Measurements from ENCODE around the gene VDR. TPM values are rescaled to one million over a fixed set of nuclear protein-coding genes. Genes with fewer than 3 reads are reported as not detected.

Gene VDR
- total RNA-seq, 2 donors from 2014 or later: 1.3 to 3.1 TPM

DNA sequence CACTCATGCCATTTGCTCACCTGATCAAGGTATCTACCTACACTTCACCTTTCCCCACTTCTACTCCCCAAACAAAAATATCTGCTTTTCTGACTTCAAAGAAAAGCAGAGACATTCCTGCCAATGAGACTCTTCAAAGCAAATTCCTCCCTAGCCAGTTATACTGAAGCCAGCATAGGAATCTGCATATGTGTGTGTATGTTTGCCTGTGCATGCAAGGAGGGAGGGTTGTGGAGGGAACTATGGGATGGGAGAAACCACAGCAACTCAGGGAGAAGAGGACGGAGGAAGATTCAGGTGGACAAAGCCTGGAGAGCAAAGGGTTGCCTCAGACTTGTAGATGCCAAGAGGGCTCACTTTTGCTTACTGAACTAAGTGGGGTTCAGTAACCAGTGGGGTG lies 26.4 kb upstream of the VDR start:
- no peak for TF ChIP-seq POLR2A (IDR thresholded peaks at IDR 0.05)
- TF ChIP-seq, protein P1, sequence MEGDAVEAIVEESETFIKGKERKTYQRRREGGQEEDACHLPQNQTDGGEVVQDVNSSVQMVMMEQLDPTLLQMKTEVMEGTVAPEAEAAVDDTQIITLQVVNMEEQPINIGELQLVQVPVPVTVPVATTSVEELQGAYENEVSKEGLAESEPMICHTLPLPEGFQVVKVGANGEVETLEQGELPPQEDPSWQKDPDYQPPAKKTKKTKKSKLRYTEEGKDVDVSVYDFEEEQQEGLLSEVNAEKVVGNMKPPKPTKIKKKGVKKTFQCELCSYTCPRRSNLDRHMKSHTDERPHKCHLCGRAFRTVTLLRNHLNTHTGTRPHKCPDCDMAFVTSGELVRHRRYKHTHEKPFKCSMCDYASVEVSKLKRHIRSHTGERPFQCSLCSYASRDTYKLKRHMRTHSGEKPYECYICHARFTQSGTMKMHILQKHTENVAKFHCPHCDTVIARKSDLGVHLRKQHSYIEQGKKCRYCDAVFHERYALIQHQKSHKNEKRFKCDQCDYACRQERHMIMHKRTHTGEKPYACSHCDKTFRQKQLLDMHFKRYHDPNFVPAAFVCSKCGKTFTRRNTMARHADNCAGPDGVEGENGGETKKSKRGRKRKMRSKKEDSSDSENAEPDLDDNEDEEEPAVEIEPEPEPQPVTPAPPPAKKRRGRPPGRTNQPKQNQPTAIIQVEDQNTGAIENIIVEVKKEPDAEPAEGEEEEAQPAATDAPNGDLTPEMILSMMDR (IDR thresholded peaks at IDR 0.05): no peak
- H3K36me3 ChIP-seq (replicated peaks in 1 of 2; ENCODE audit: insufficient read depth in 1 of 2, low read depth in 2 of 2): no peaks in the 10 kb centered on the region
- intact Hi-C loops (cut with DNase I): no loop called here
- no peak for ATAC-seq
- H3K27ac ChIP-seq: no peak overlapping the region
- H3K27me3 ChIP-seq: no peaks in the 10 kb centered on the region
- H3K4me3 ChIP-seq: no peak overlapping the region
- WGBS, 2 donors: 43% methylated on average over 1 of the region's 1 CpG
- no peak for DNase-seq
- H3K9me3 ChIP-seq: no peaks in the 10 kb centered on the region
- no peaks in the 10 kb centered on the region for H3K4me1 ChIP-seq

DNA sequence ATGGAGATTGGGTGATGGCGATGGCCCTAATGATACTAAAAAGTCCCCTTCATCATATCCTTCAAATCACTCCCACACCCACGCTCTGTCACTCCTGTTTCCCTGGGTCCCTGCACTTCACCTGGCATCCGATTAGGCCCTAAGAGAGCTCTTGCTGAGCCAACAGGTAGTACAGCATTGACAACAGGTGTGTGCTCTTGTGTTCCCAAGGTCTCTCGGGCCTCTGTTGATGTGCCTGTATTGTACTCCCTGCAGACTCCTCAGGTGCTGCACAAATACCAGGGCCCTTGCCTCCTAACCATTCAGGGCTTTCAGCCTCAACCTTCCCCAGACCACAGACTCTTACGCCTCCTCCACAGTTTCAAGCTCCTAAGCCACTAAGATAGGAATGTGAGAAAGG lies 25.8 kb upstream of the VDR start:
- 74 to 86% methylated on average over 5 of the region's 5 CpGs for WGBS, 2 donors
- H3K9me3 ChIP-seq: no peaks in the 10 kb centered on the region
- intact Hi-C loops (cut with DNase I): no loop called here
- no peak overlapping the region for H3K27ac ChIP-seq
- H3K27me3 ChIP-seq: no peaks in the 10 kb centered on the region
- DNase-seq: no peak
- no peaks in the 10 kb centered on the region for H3K36me3 ChIP-seq (replicated peaks in 1 of 2; ENCODE audit: insufficient read depth in 1 of 2, low read depth in 2 of 2)
- ATAC-seq: no peak
- TF ChIP-seq, protein P1 (IDR thresholded peaks at IDR 0.05): no peak
- no peak for TF ChIP-seq POLR2A (IDR thresholded peaks at IDR 0.05)
- no peak overlapping the region for H3K4me3 ChIP-seq
- H3K4me1 ChIP-seq: no peaks in the 10 kb centered on the region

DNA sequence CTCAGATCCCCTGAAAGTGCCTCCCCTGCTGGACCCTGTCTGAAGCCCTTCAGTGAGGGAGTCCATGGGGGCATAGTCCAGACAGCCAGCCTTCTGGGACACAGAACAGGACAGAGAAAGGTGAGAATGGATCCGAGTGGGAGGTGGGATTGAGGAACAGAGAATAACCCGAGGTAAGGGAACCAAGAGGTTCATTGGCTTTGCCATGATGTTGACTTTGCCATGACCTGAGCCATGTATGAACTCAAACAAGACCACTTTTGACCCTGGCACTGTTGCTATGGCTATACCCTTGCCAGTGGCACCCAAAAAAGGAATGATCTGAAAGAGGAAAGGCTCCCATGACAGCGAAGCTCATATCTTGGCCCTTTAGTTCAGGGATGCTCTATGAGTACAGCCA lies 22.6 kb upstream of the VDR start:
- no peak overlapping the region for H3K27ac ChIP-seq
- DNase-seq: no peak
- no peaks in the 10 kb centered on the region for H3K27me3 ChIP-seq
- no peak for ATAC-seq
- no peaks in the 10 kb centered on the region for H3K9me3 ChIP-seq
- no peaks in the 10 kb centered on the region for H3K4me1 ChIP-seq
- 67 to 78% methylated on average over 3 of the region's 3 CpGs for WGBS, 2 donors
- no peaks in the 10 kb centered on the region for H3K36me3 ChIP-seq (replicated peaks in 1 of 2; ENCODE audit: insufficient read depth in 1 of 2, low read depth in 2 of 2)
- intact Hi-C loops (cut with DNase I): no loop called here
- no peak overlapping the region for H3K4me3 ChIP-seq
- TF ChIP-seq, protein P1 (IDR thresholded peaks at IDR 0.05): no peak
- TF ChIP-seq POLR2A (IDR thresholded peaks at IDR 0.05): no peak

DNA sequence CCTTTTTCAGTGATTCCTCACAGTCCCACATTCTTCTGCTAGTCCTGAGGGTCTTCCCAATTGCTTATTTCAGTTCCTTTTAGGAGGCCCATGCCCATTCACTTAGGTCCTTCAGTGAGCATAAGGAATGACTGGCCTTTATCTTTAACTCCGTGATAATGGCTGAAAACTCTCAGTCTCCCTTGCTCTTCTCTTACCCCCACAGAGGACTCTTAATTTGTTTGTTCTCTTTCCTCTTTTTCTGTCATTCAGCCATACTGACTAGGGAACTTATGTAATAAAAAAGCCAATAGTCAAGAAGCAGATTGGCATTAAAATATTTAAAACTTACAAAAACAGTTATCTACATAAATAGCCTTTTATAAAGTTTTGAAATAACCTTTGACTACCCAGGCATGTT lies 17.1 kb upstream of the VDR start:
- H3K27ac ChIP-seq: no peak overlapping the region
- H3K9me3 ChIP-seq: no peaks in the 10 kb centered on the region
- DNase-seq: no peak
- intact Hi-C loops (cut with DNase I): no loop called here
- ATAC-seq: no peak
- H3K4me1 ChIP-seq: no peaks in the 10 kb centered on the region
- H3K4me3 ChIP-seq: no peak overlapping the region
- 55 to 59% methylated on average over 1 of the region's 1 CpG for WGBS, 2 donors
- H3K36me3 ChIP-seq (replicated peaks in 1 of 2; ENCODE audit: insufficient read depth in 1 of 2, low read depth in 2 of 2): no peaks in the 10 kb centered on the region
- TF ChIP-seq POLR2A (IDR thresholded peaks at IDR 0.05): no peak
- TF ChIP-seq, protein P1 (IDR thresholded peaks at IDR 0.05): no peak
- no peaks in the 10 kb centered on the region for H3K27me3 ChIP-seq

DNA sequence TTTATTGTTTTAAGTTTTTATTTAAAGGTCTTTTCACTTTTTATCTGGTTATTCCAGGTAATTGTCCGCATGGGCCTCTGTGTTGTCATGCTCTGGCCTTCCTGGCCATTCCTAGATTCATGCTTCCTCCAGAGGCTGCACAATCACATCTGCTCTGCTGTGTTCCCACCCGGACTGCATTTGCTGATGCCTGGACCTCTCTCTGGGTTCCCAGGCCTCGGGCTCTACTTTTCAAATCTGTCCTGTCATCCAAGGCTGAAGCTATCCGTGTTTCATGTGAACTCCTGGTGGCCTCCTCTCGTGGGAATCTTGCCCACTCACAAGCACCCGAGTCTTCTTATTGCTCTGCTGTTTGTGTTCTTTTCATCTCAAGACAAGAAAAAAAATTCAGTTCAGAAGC lies 16.1 kb upstream of the VDR start:
- H3K36me3 ChIP-seq (replicated peaks in 1 of 2; ENCODE audit: insufficient read depth in 1 of 2, low read depth in 2 of 2): no peaks in the 10 kb centered on the region
- H3K27ac ChIP-seq: no peak overlapping the region
- TF ChIP-seq, protein P1 (IDR thresholded peaks at IDR 0.05): no peak
- TF ChIP-seq POLR2A (IDR thresholded peaks at IDR 0.05): no peak
- intact Hi-C loops (cut with DNase I): no loop called here
- no peaks in the 10 kb centered on the region for H3K27me3 ChIP-seq
- no peak for ATAC-seq
- DNase-seq: no peak
- no peak overlapping the region for H3K4me3 ChIP-seq
- WGBS, 2 donors: 62 to 68% methylated on average over 6 of the region's 6 CpGs
- no peaks in the 10 kb centered on the region for H3K9me3 ChIP-seq
- no peaks in the 10 kb centered on the region for H3K4me1 ChIP-seq
